GM12872 (cell line): ENCODE data around the gene TEX19.

Experiments used
- CTCF ChIP-seq: IDR thresholded peaks from 3 replicates; pipeline ENCODE4 v1.5.1; 2011; ENCODE audit warnings: low read depth, mild to moderate bottlenecking, low read length, moderate library complexity; ENCODE audit not compliant: insufficient read depth

The TEX19 gene

GRCh38 chr17:82329683-82330321, 29.2 kb upstream of the TEX19 start:
- no peak for TF ChIP-seq CTCF

GRCh38 chr17:82330322-82331239, 28.5 kb upstream of the TEX19 start:
- TF ChIP-seq CTCF, result no peak

- TF ChIP-seq CTCF, result no peak
Measured at GRCh38 chr17:82331345-82331939, 27.6 kb upstream of the TEX19 start.

- TF ChIP-seq CTCF, result no peak
Measured at GRCh38 chr17:82332669-82333278, 26.3 kb upstream of the TEX19 start.

- TF ChIP-seq CTCF, result no peak
Measured at GRCh38 chr17:82333279-82334171, 25.5 kb upstream of the TEX19 start, which contains the start of gene SECTM1. Gene SECTM1, minus strand, starts transcription at chr17:82333766. Its CDS starts 6,526 bp downstream, at chr17:82327240.

- no peak for TF ChIP-seq CTCF
Measured at GRCh38 chr17:82334204-82334621, 24.8 kb upstream of the TEX19 start.
